ENCODE results near the gene KLHL40. TPM values are rescaled to one million over a fixed set of nuclear protein-coding genes. Genes with fewer than 3 reads are reported as not detected.

KLHL40 gene
- total RNA-seq, 1 experiment from 2014 or later: not detected

GRCh38 chr3:42655980-42656679, 29.2 kb upstream of the KLHL40 start:
- Mint-ChIP-seq H3K4me1 (peaks cover 28 to 47% of the 10 kb centered on the region in 2 experiments), H3K36me3 (ENCODE audit: insufficient read depth in 1 of 3, low read depth in 3 of 3) (peaks cover 3 to 21% (median 6%) of the 10 kb centered on the region in 3 experiments), H3K4me3 (peak overlapping the region in 1 of 2 experiments; percentile 42; a peak in 1 of 5 replicates), H3K27ac (peak overlapping the region in 1 of 3 experiments; percentile 44; a peak in 1 of 7 replicates), H3K9me3 (no peaks in the 10 kb centered on the region), H3K27me3 (ENCODE audit: low read depth) (no peaks in the 10 kb centered on the region)
- Histone ChIP-seq H3K27ac (ENCODE audit: insufficient read length, low read depth, low read length) (no peak overlapping the region), H4K8ac (replicated peaks; ENCODE audit: insufficient read length, low read depth, low read length) (no peak overlapping the region), H3K23me2 (ENCODE audit: insufficient read length, low read depth, low read length, poor library complexity, severe bottlenecking) (no peaks in the 10 kb centered on the region), H2AFZ (ENCODE audit: low read length) (no peak overlapping the region), H3K9me3 (ENCODE audit: control insufficient read depth, low read depth, low read length) (no peaks in the 10 kb centered on the region), H2BK20ac (ENCODE audit: low read depth, low read length, poor library complexity, severe bottlenecking) (no peak overlapping the region), H3K18ac (ENCODE audit: insufficient read length, low read depth, low read length) (no peak overlapping the region), H3K4ac (ENCODE audit: low read depth, low read length) (no peak overlapping the region), H3K14ac (ENCODE audit: insufficient read depth, low read length) (no peak overlapping the region), H2BK5ac (ENCODE audit: insufficient read length, low read length) (no peak overlapping the region), H3K79me1 (ENCODE audit: insufficient read depth, low read depth, low read length, poor library complexity, severe bottlenecking) (no peaks in the 10 kb centered on the region), H4K5ac (ENCODE audit: insufficient read length, low read depth, low read length) (no peak overlapping the region), H2BK120ac (ENCODE audit: low read depth, low read length, poor library complexity, severe bottlenecking) (no peak overlapping the region), H3K27me3 (ENCODE audit: insufficient read depth, low read length) (no peaks in the 10 kb centered on the region), H4K20me1 (ENCODE audit: control insufficient read depth, insufficient read depth, insufficient read length) (no peaks in the 10 kb centered on the region), H2BK15ac (ENCODE audit: low read depth, low read length) (no peak overlapping the region), H3K56ac (ENCODE audit: insufficient read length, low read depth, low read length) (no peak overlapping the region), H4K91ac (ENCODE audit: insufficient read length, low read depth, low read length) (no peak overlapping the region), H3K79me2 (ENCODE audit: insufficient read depth, low read length) (no peaks in the 10 kb centered on the region), H3K4me2 (ENCODE audit: insufficient read depth, insufficient read length, low read length) (no peak overlapping the region), H3K4me1 (ENCODE audit: insufficient read depth, low read length) (peaks cover 9% of the 10 kb centered on the region; the same call in 1 of the 2 replicates), H3K9ac (ENCODE audit: extremely low read depth, insufficient read length, low read length) (no peak overlapping the region), H2AK5ac (ENCODE audit: insufficient read length, low read length) (no peak overlapping the region), H3T11ph (ENCODE audit: low read length) (no peak overlapping the region), H2BK12ac (ENCODE audit: insufficient read length, low read depth, low read length) (no peak overlapping the region), H3K23ac (ENCODE audit: insufficient read length, low read depth, low read length) (no peak overlapping the region)
- peak; percentile 28 for DNase-seq
- WGBS (ENCODE audit: extremely low coverage, insufficient read length, low lambda C conversion rate): no CpG with 5 or more reads among the region's 6 CpGs
- no peak for TF ChIP-seq CTCF (conservative IDR thresholded peaks at IDR 0.05)

Measured in H9 (cell line).